Erythroblast (primary cell): Measurements from ENCODE around the gene DSG2.

Experiments
- DNase-seq, 2 experiments: peaks; one replicate each; lab custom pipeline; 2025; lab: John Stamatoyannopoulos, UW
- GATA1 ChIP-seq: IDR thresholded peaks from 2 replicates; pipeline ENCODE4 v1.6.1; 2011; ENCODE audit warnings: low read depth, mild to moderate bottlenecking, control low read depth, low read length, moderate library complexity
- POLR2A ChIP-seq: IDR thresholded peaks from 2 replicates; pipeline ENCODE4 v1.6.1; 2011; ENCODE audit warnings: mild to moderate bottlenecking, low read length

Gene DSG2

DNA sequence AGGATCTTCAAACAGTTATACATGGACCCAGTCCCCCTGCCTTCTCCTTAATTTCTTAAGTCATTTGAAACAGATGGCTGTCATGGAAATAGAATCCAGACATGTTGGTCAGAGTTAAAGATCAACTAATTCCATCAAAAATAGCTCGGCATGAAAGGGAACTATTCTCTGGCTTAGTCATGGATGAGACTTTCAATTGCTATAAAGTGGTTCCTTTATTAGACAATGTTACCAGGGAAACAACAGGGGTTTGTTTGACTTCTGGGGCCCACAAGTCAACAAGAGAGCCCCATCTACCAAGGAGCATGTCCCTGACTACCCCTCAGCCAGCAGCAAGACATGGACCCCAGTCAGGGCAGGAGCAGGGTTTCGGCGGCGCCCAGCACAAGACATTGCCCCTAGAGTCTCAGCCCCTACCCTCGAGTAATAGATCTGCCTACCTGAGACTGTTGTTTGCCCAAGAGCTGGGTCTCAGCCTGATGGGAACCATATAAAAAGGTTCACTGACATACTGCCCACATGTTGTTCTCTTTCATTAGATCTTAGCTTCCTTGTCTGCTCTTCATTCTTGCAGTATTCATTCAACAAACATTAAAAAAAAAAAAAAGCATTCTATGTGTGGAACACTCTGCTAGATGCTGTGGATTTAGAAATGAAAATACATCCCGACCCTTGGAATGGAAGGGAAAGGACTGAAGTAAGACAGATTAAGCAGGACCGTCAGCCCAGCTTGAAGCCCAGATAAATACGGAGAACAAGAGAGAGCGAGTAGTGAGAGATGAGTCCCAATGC is 98.3 kb downstream of the DSG2 start:
- TF ChIP-seq POLR2A (no peak), GATA1 (no peak)
- DNase-seq = no peak

DNA sequence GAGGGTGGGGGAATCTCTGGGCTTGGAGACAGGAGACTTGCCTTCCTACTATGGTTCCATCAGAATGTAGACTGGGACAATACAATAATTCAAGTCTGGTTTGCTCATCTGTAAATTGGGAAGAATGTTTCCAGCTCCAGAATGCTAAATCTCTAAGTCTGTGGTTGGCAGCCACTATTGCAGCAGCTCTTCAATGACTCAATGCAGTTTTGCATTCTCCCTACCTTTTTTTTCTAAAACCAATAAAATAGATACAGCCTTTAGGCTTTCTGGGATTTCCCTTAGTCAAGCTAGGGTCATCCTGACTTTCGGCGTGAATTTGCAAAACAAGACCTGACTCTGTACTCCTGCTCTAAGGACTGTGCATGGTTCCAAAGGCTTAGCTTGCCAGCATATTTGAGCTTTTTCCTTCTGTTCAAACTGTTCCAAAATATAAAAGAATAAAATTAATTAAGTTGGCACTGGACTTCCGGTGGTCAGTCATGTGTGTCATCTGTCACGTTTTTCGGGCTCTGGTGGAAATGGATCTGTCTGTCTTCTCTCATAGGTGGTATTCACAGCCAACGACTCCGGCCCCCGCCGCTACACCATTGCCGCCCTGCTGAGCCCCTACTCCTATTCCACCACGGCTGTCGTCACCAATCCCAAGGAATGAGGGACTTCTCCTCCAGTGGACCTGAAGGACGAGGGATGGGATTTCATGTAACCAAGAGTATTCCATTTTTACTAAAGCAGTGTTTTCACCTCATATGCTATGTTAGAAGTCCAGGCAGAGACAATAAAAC is 100.2 kb downstream of the DSG2 start:
- no peak for TF ChIP-seq GATA1
- no peak for TF ChIP-seq POLR2A
- DNase-seq = no peak
